Osteoblast (primary cell): Measurements from ENCODE around the gene NEGR1. TPM values are rescaled to one million over a fixed set of nuclear protein-coding genes. Genes with fewer than 3 reads are reported as not detected.

ENCODE experiments used
- DNase-seq: peaks from one replicate; pipeline ENCODE4 v3.0.0; 2011; ENCODE audit warnings: low spot score, mixed read lengths; ENCODE audit not compliant: insufficient read length; ENCODE audit errors: missing footprints
- H2AFZ ChIP-seq: 2 replicates; pipeline ENCODE4 v1.6.0; 2011; ENCODE audit warnings: mild to moderate bottlenecking, low read length
- H3K27ac ChIP-seq: 2 replicates; pipeline ENCODE4 v1.5.1; 2011; ENCODE audit warnings: mild to moderate bottlenecking, low read depth, low read length, moderate library complexity
- H3K27me3 ChIP-seq: 2 replicates; pipeline ENCODE4 v1.6.0; 2012; ENCODE audit warnings: mild to moderate bottlenecking, control low read depth, inconsistent platforms, low read length, moderate library complexity; ENCODE audit not compliant: insufficient read depth
- H3K36me3 ChIP-seq: 2 replicates; pipeline ENCODE4 v1.5.1; 2011; ENCODE audit warnings: mild to moderate bottlenecking, low read length, control low read depth, moderate library complexity; ENCODE audit not compliant: insufficient read depth
- H3K4me1 ChIP-seq: 2 replicates; pipeline ENCODE4 v1.5.1; 2011; ENCODE audit warnings: mild to moderate bottlenecking, low read length, control low read depth, moderate library complexity; ENCODE audit not compliant: insufficient read depth
- H3K4me2 ChIP-seq: 2 replicates; pipeline ENCODE4 v1.6.0; 2011; ENCODE audit warnings: mild to moderate bottlenecking, low read length; ENCODE audit not compliant: insufficient read depth
- H3K4me3 ChIP-seq: fragments of 200-600 bp; sonication (generic); 3 replicates; pipeline ENCODE4 v1.5.1; 2012; ENCODE audit warnings: mild to moderate bottlenecking, low read length, inconsistent platforms; ENCODE audit not compliant: insufficient read depth
- H3K79me2 ChIP-seq: 2 replicates; pipeline ENCODE4 v1.6.0; 2012; ENCODE audit warnings: mild to moderate bottlenecking, low read length, control low read depth, inconsistent platforms; ENCODE audit not compliant: insufficient read depth
- H3K9me3 ChIP-seq: 2 replicates; pipeline ENCODE4 v1.5.1; 2011; ENCODE audit warnings: low read depth, low read length, control low read depth
- H4K20me1 ChIP-seq: 2 replicates; pipeline ENCODE4 v1.6.0; 2012; ENCODE audit warnings: mild to moderate bottlenecking, low read length, control low read depth; ENCODE audit not compliant: insufficient read depth
- total RNA-seq: library from RNA; depleted of rRNA; stranded (reverse); fragments of >200 nt; gene quantifications from 2 replicates; pipeline ENCODE4 v1.2.3, GENCODE V29; 2012
- TF ChIP-seq, protein P1 (sequence below): IDR thresholded peaks from 2 replicates; pipeline ENCODE4 v1.5.1; 2011; ENCODE audit warnings: mild to moderate bottlenecking, low read depth, low read length, moderate library complexity; ENCODE audit errors: extremely low read depth

The NEGR1 gene
- total RNA-seq, 1 donor: 18.1 TPM

DNA sequence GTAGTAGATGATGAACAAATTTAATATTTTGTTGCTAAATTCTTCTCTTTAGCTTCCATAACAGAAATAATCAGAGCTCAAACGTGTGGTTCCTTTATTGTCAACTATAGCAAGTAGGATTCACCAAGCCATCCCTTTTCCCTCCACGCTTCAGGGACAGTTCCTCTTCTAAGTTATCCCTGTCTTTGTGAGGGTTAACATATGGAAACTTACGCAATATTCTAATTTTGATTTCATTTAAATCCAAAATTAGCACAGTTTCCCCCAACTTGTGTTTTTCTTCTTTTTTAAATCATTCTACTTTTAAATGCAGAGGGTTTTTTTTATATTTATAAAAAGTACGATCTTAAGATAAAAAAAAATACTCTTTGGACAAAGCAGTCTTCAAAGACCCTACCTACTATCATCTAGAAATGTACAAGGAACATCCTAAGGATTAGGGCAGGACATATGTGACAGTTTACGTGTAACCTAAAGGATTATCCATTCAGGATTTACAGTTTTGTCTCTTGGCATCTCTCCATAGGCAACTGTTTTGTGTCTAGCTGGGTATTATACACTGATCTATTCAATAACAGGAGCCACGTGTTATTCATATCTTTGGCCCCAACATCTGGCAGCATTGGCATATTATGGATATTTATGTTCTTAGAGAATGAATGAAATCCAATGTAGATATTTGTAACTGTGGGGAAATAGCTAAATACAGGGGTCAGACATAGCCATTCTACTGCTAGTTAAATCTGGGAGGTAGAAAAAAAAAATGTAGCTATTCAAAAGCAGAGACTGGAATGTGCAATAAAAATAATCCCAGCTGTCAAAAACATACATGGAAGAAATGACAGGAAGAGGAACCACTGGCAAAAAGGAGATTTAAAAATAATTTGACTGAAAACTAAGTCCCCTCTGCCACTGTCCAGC lies 272.9 kb downstream of the NEGR1 start:
- TF ChIP-seq, protein P1, sequence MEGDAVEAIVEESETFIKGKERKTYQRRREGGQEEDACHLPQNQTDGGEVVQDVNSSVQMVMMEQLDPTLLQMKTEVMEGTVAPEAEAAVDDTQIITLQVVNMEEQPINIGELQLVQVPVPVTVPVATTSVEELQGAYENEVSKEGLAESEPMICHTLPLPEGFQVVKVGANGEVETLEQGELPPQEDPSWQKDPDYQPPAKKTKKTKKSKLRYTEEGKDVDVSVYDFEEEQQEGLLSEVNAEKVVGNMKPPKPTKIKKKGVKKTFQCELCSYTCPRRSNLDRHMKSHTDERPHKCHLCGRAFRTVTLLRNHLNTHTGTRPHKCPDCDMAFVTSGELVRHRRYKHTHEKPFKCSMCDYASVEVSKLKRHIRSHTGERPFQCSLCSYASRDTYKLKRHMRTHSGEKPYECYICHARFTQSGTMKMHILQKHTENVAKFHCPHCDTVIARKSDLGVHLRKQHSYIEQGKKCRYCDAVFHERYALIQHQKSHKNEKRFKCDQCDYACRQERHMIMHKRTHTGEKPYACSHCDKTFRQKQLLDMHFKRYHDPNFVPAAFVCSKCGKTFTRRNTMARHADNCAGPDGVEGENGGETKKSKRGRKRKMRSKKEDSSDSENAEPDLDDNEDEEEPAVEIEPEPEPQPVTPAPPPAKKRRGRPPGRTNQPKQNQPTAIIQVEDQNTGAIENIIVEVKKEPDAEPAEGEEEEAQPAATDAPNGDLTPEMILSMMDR: no peak
- Histone ChIP-seq H3K27ac (no peak overlapping the region), H3K4me2 (no peak overlapping the region), H3K4me3 (no peak overlapping the region), H3K36me3 (no peaks in the 10 kb centered on the region), H3K79me2 (no peaks in the 10 kb centered on the region), H3K4me1 (peaks cover 7% of the 10 kb centered on the region), H2AFZ (no peak overlapping the region), H3K9me3 (no peaks in the 10 kb centered on the region), H3K27me3 (no peaks in the 10 kb centered on the region), H4K20me1 (no peaks in the 10 kb centered on the region)
- no peak for DNase-seq

DNA sequence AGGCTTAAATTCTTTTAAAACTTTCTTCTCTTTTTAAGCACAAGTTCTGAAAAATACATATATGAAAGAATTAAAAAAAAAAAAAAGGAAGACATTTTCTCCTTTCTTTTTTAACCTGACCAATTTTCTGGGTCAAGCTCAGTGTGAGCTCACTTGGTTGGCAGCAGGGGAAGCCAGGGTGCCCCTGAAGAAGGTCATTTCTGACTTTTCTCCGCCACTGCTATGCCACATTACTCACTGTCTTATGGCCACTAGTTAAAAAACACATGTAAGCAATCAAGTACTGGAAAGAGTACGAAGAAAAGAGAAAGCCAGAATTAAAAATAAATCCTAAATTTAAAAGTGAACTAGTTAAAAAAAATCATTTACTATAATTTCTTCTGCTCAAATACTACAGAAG lies 275.0 kb downstream of the NEGR1 start:
- no peaks in the 10 kb centered on the region for H3K36me3 ChIP-seq
- H2AFZ ChIP-seq: no peak overlapping the region
- TF ChIP-seq, protein P1: no peak

GRCh38 chr1:72006092-72006491 lies 276.2 kb downstream of the NEGR1 start:
- H3K27ac ChIP-seq: no peak overlapping the region
- H3K27me3 ChIP-seq: no peaks in the 10 kb centered on the region
- H3K36me3 ChIP-seq: no peaks in the 10 kb centered on the region
- H3K9me3 ChIP-seq: no peaks in the 10 kb centered on the region
- no peaks in the 10 kb centered on the region for H4K20me1 ChIP-seq
- no peak overlapping the region for H3K4me2 ChIP-seq
- TF ChIP-seq, protein P1: no peak
- H3K4me1 ChIP-seq: peaks cover 7% of the 10 kb centered on the region
- DNase-seq: no peak
- no peaks in the 10 kb centered on the region for H3K79me2 ChIP-seq
- no peak overlapping the region for H3K4me3 ChIP-seq
- no peak overlapping the region for H2AFZ ChIP-seq

More for the DNA sequence above, 275.0 kb downstream of the NEGR1 start:
- H3K4me1 ChIP-seq: peaks cover 7% of the 10 kb centered on the region
- H3K4me3 ChIP-seq: no peak overlapping the region
- no peaks in the 10 kb centered on the region for H3K9me3 ChIP-seq
- H4K20me1 ChIP-seq: no peaks in the 10 kb centered on the region
- no peak for DNase-seq
- no peak overlapping the region for H3K27ac ChIP-seq
- no peak overlapping the region for H3K4me2 ChIP-seq
- no peaks in the 10 kb centered on the region for H3K79me2 ChIP-seq
- H3K27me3 ChIP-seq: no peaks in the 10 kb centered on the region

- Histone ChIP-seq H3K27ac (no peak overlapping the region), H3K79me2 (no peaks in the 10 kb centered on the region), H3K4me1 (peaks cover 7% of the 10 kb centered on the region), H2AFZ (no peak overlapping the region), H4K20me1 (no peaks in the 10 kb centered on the region), H3K9me3 (no peaks in the 10 kb centered on the region), H3K4me3 (no peak overlapping the region), H3K4me2 (no peak overlapping the region), H3K27me3 (no peaks in the 10 kb centered on the region), H3K36me3 (no peaks in the 10 kb centered on the region)
- DNase-seq: no peak
- TF ChIP-seq, protein P1: no peak
These were observed 279.2 kb downstream of the NEGR1 start for GRCh38 chr1:72003092-72003491.
